Measurements from ENCODE around the gene KCNJ12. TPM values are rescaled to one million over a fixed set of nuclear protein-coding genes. Genes with fewer than 3 reads are reported as not detected.
"Not testable (repeated sequence)": the region's sequence is repeated elsewhere in the genome, so short reads cannot be mapped to it uniquely, and the experiment has no call there.

Gene KCNJ12
- total RNA-seq, 2 donors from 2014 or later, result 0.52 to 0.99 TPM

DNA sequence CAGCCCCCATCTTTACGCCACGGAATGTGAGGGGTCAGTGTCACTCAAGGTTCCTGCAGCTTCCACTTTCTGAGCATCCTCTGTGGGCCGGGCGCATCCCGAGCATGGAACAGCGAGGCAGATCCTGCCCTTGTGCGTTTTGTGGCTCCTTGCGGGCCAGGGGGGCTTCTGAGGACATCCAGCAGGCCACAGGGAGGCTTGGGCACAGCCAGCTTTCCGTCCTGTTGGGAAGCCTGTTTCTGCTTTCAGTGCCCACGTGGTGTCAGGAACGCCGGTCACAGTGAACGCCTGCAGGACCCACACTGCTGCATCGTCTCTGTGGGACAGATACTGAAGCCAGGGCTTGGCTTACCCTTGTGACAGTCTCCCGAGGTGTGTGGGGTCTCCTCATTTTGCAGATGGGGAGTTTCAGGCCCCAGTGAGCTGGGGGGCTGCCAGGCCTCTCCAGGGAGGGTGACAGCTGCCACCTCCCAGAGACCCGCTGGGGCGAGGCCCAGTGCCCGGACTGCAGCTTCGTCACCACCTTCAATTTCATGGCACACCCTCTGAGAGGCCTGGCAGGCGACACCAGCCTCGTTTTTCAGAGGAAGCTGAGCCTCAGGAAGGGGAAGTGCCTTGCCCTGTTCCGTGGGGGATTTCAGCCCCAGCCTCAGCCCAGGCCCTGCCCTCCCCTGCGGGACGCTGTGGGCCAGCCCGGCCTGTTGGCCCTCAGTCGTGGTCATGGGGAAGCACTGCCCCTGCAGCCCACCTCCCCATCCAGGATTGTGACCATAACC, 29.0 kb downstream of the KCNJ12 start:
- ATAC-seq; H3K27me3 ChIP-seq; H3K36me3 ChIP-seq (replicated peaks in 1 of 2; ENCODE audit: insufficient read depth in 1 of 2, low read depth in 2 of 2); H3K4me3 ChIP-seq; H3K27ac ChIP-seq; intact Hi-C loops (cut with DNase I); H3K9me3 ChIP-seq; H3K4me1 ChIP-seq; DNase-seq: not testable (repeated sequence)
- WGBS, 2 donors, result 0 to 58% methylated on average over 1 to 24 of the region's 26 CpGs

DNA sequence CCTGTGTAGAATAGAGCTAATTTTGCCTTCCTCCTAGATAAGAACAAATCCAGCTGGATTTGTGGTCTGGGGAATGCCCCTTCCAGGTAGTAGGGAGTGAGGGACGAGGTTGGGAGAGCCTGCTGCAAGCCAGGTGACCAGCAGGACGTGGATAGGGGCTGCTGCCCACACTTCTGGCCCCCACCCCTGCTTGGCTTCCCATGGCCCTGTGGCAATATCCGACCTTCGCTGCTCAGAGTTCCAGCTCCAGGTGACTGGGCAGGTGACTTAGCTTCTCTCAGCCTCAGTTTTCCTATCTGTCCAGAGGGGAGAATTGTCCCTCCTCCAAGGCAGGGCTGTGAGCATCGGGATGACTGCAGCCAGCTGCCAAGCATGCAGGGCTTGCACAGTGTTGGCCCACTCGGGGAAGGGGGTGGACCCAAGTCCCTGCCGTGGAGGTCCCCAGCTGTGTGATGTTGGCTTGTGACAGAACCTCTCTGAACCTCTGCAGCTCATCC, 29.8 kb downstream of the KCNJ12 start:
- intact Hi-C loops (cut with DNase I); H3K9me3 ChIP-seq; H3K4me1 ChIP-seq; ATAC-seq; H3K4me3 ChIP-seq; DNase-seq; H3K27me3 ChIP-seq; H3K36me3 ChIP-seq (replicated peaks in 1 of 2; ENCODE audit: insufficient read depth in 1 of 2, low read depth in 2 of 2); H3K27ac ChIP-seq: not testable (repeated sequence)
- 49 to 66% methylated on average over 7 of the region's 7 CpGs for WGBS, 2 donors

DNA sequence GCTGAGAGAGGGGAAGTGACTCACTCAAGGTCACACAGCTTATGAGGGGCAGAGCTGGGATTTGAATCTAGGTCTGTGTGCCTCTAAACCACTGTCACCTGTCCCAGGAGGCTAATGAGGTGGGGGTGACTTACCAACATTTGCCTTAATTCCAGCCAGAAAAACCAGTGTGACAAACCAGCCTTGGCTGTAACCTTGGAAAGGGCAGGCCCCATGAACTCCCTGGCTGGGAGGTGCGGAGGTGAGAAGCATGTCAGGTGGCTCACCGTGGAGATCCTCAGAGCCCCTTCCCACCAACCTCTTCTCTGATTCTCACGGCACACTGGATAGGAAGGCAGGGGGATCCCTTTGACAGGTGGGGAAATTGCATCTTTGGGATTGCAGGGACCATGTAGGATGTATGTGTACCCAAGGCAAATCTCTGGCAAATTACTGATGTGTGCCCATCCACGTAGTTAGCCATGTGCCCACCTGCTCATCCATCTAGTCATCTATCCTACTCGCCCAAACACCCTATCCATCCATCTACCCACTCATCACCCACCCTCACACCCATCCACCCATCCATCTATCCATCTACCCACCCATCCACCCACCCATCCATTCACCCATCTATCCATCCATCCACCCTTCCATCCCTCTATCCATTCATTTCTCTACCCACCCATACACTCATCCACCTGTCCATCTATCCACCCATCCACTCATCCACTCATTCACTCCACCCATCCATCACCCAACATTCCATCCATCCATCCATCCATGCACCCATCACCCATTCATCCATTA, 30.7 kb downstream of the KCNJ12 start:
- H3K4me3 ChIP-seq; H3K36me3 ChIP-seq (replicated peaks in 1 of 2; ENCODE audit: insufficient read depth in 1 of 2, low read depth in 2 of 2); H3K4me1 ChIP-seq; DNase-seq; H3K27me3 ChIP-seq; H3K27ac ChIP-seq; ATAC-seq; H3K9me3 ChIP-seq; intact Hi-C loops (cut with DNase I): not testable (repeated sequence)
- WGBS, 2 donors, result 37 to 43% methylated on average over 4 to 5 of the region's 5 CpGs

DNA sequence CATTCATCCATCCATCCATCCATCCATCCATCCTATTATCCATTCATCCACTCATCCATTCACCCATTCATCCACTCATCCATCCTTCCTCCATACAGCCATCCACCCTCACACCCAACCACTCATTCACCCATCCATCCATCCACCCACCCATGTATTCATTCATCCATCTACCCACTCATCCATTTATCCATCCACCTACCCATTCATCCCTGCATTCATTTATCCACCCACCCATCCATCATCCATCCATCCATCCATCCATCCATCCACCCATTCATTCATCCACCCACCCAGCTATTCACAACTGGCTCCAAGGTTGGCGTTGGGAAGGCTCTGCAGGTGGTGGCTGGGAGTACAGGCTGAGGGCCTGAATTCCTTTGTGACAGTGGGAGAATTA, 31.6 kb downstream of the KCNJ12 start:
- DNase-seq; intact Hi-C loops (cut with DNase I); H3K27me3 ChIP-seq; H3K4me3 ChIP-seq; ATAC-seq; H3K27ac ChIP-seq; H3K36me3 ChIP-seq (replicated peaks in 1 of 2; ENCODE audit: insufficient read depth in 1 of 2, low read depth in 2 of 2); H3K9me3 ChIP-seq; H3K4me1 ChIP-seq: not testable (repeated sequence)
- 71 to 78% methylated on average over 1 of the region's 1 CpG for WGBS, 2 donors

DNA sequence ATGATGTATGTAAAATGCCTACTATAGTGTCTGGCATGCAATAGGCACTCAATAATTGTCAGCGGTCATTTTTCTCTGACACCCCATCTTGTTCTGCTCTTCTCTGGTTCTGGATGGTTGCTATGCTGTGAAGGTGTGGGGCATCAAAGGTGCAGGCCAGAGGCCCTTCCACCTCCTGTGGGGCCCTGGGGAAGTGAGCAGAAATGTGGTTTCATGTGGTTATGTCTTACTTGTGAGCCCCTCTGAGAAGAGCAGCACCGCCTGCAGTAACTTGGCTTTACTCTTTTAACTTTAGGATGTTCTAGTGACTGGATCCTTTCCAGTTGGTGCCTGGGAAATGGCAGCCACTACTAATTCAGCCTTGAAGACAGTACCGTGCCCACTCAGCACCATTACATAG, 32.1 kb downstream of the KCNJ12 start:
- H3K27ac ChIP-seq; DNase-seq; ATAC-seq; intact Hi-C loops (cut with DNase I); H3K4me1 ChIP-seq; H3K9me3 ChIP-seq; H3K4me3 ChIP-seq; H3K27me3 ChIP-seq; H3K36me3 ChIP-seq (replicated peaks in 1 of 2; ENCODE audit: insufficient read depth in 1 of 2, low read depth in 2 of 2): not testable (repeated sequence)
- WGBS, 2 donors, result 53 to 70% methylated on average over 3 of the region's 3 CpGs

DNA sequence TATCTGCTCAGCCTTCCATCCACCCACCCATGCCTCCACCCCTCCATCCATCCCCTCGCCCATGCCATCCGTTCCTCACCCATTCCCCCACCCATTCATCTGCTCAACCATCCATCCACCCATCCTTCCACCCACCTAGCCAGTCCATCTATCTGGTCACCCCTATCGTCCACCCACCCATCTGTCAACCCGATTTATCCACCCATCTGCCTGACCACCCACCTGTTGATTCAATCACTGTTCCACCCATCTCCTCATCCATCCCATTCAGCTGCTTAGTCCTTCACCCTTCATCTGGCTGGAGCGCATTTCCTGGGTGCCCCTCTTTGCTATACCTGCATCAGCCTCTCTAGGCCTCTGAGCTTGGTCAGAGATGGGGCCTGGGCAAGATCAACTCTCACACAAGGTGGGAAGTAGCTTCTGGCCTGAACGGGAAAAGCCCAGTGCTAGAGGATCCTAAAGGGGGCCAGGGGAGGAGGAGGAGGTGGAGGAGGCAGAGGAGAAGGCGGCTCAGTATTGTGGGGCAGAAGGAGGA, 32.7 kb downstream of the KCNJ12 start:
- H3K9me3 ChIP-seq; DNase-seq; H3K27ac ChIP-seq; H3K4me3 ChIP-seq; H3K27me3 ChIP-seq; intact Hi-C loops (cut with DNase I); H3K4me1 ChIP-seq; H3K36me3 ChIP-seq (replicated peaks in 1 of 2; ENCODE audit: insufficient read depth in 1 of 2, low read depth in 2 of 2); ATAC-seq: not testable (repeated sequence)
- WGBS, 2 donors, result 59 to 65% methylated on average over 5 to 7 of the region's 7 CpGs

DNA sequence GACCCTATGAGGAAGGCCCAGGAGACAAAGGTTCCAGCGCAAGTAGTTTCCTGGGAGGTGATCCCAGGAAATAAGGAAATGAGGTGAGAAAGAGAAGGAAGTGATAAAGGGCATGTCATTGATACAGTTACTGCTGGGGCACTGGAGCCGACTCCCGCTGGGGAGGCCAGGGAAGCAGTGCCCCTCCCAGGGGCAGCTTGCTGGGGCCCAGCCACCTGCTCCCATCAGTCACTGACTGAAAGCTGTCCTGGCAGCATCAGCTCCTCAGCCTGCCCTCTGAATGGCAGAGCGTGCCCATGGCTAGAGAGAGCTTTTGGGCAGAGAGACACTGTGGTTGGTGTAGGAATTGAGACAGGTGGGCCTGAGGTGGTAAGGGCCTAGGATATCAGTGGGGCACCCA, 33.2 kb downstream of the KCNJ12 start:
- 75 to 83% methylated on average over 4 of the region's 4 CpGs for WGBS, 2 donors
- ATAC-seq, result not testable (repeated sequence)

DNA sequence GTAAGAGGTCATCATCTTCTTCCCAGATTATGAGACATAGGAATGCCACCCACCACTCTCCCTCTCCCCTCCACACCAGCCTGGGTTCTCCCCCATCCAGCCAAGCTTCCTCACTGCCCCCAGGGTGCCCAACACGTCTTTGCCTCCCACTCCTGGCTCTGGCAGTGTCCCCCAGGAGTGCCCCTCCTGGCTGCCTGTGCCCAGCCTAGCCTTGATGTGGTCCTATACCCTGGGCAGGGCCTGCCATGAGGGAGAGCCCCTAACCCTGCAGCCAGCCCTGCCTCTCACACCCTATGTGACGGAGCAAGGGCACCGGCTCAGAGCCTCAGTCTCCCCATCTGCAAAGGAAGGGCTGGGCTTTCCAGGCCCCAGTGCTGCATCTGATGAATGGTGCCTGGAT, 33.8 kb downstream of the KCNJ12 start:
- not testable (repeated sequence) for H3K9me3 ChIP-seq, DNase-seq

More for the DNA sequence above, 33.2 kb downstream of the KCNJ12 start:
- intact Hi-C loops (cut with DNase I); H3K27ac ChIP-seq; H3K27me3 ChIP-seq; H3K36me3 ChIP-seq (replicated peaks in 1 of 2; ENCODE audit: insufficient read depth in 1 of 2, low read depth in 2 of 2); H3K9me3 ChIP-seq; H3K4me1 ChIP-seq; H3K4me3 ChIP-seq; DNase-seq: not testable (repeated sequence)

DNA sequence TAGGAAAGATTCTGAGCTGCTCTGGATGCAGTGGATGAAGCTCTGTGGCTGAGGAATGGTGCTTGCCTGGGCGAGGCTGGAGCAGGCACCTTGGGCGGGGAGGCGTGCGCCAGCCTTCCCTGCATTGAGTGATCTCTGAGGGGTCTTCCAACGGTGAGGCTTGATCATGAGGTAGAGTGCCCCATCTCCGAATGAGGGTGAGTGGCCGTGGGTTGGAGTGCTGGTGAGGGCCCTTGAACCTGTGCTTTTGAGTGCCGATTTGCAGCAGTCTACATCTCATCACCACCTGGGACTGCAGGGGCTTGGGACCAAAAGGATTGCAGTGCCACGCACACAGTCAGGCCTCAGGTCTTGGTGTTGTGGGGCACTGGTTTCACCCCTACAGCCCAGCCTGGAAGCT, 34.2 kb downstream of the KCNJ12 start:
- H3K9me3 ChIP-seq; DNase-seq; H3K4me1 ChIP-seq; intact Hi-C loops (cut with DNase I); H3K27me3 ChIP-seq; ATAC-seq; H3K4me3 ChIP-seq; H3K27ac ChIP-seq; H3K36me3 ChIP-seq (replicated peaks in 1 of 2; ENCODE audit: insufficient read depth in 1 of 2, low read depth in 2 of 2): not testable (repeated sequence)
- 62 to 75% methylated on average over 5 to 9 of the region's 9 CpGs for WGBS, 2 donors

More for the DNA sequence above, 33.8 kb downstream of the KCNJ12 start:
- H3K27ac ChIP-seq; ATAC-seq; H3K4me1 ChIP-seq; H3K27me3 ChIP-seq; H3K4me3 ChIP-seq; intact Hi-C loops (cut with DNase I); H3K36me3 ChIP-seq (replicated peaks in 1 of 2; ENCODE audit: insufficient read depth in 1 of 2, low read depth in 2 of 2): not testable (repeated sequence)
- WGBS, 2 donors, result 45 to 100% methylated on average over 1 to 2 of the region's 3 CpGs

DNA sequence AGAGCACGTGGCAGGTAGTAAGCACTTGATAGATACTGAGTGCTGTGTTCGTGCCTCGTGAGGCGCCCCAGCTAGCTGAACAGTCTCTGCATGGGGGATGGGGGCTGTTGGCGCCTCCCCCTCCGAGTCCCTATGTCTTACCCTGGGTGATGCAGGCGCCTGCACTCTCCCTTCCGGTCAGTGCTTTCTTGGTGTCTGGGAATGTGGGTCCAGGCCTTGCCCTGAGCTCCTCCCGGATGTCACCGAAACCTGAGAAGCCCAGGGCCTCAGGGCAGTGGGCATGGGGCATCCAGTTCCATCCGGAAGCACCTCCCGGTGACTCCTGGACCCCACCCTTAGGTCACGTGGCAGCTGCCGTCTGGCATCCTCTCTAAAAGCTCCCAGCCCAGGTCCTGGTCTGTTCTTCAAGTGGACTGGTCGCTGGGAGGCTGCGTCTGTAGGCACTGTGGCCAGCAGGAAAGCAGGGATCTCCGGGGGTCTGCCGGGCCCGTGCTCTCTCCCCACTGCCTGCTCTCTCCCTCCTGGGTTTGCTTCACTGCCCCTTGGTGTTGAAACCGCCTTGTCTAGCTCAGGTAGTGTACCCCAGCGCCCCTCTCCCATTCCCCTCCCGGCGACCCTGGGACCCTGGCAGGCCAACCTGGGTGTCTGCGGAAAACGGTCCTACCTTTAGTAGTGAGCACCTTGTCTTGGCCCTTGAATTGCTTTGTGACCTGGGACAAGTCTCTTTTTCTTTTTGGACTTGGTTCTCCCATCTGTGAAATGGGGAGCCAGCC, 34.9 kb downstream of the KCNJ12 start:
- H3K4me1 ChIP-seq; H3K4me3 ChIP-seq; H3K9me3 ChIP-seq; intact Hi-C loops (cut with DNase I); H3K27me3 ChIP-seq; DNase-seq; H3K36me3 ChIP-seq (replicated peaks in 1 of 2; ENCODE audit: insufficient read depth in 1 of 2, low read depth in 2 of 2); H3K27ac ChIP-seq; ATAC-seq: not testable (repeated sequence)
- 60 to 73% methylated on average over 16 to 17 of the region's 25 CpGs for WGBS, 2 donors

DNA sequence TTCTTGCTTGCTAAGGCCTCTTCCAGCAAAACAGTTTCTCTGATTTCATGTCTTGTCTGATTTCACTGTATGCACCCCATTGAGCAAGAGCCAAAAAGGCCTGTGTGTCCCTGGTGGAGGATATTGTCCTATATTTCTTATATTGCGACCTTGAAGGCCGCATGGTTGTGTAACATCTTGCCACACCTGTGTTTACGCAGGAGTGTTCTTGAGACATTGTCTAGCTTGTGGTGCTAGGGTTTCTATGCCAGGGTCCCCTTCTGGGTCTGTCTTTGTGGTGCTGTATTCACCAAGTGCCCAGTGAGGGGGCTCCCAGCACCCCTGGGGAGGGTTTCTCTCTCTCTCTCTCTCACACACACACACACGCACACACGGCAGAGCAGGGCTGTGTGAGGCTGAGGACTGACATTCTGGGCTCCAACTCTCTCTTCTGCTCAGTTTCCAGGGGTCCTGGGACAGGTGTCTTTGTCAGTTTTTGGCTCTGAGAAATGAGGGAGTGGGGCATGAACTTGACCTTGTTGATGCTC, 35.6 kb downstream of the KCNJ12 start:
- DNase-seq; ATAC-seq; H3K9me3 ChIP-seq; H3K36me3 ChIP-seq (replicated peaks in 1 of 2; ENCODE audit: insufficient read depth in 1 of 2, low read depth in 2 of 2); H3K27ac ChIP-seq; H3K27me3 ChIP-seq; H3K4me1 ChIP-seq; intact Hi-C loops (cut with DNase I); H3K4me3 ChIP-seq: not testable (repeated sequence)
- WGBS, 2 donors, result 51 to 55% methylated on average over 4 to 5 of the region's 5 CpGs
